Endothelial cell of umbilical vein (primary cell): ENCODE measurements around the gene EHD1. TPM values are rescaled to one million over a fixed set of nuclear protein-coding genes. Genes with fewer than 3 reads are reported as not detected.

Source experiments
- BruUV-seq: library from RNA; stranded (reverse); fragments of 400-500 nt; replicated peaks from 2 replicates; lab custom pipeline; 2021; lab: Mats Ljungman, UMichigan
- CTCF ChIA-PET: fragments of 300-600, 350-600 bp; sonication (Branson Sonifier 250); formaldehyde crosslinking; loops from one replicate; lab custom pipeline; 2021; ENCODE audit warnings: antibody characterized with exemption, inconsistent platforms; lab: Charles Lee
- POLR2A ChIA-PET: fragments of 300-600, 350-600 bp; sonication (Branson Sonifier 250); formaldehyde crosslinking; loops from one replicate; lab custom pipeline; 2021; ENCODE audit warnings: antibody characterized with exemption, inconsistent platforms; lab: Charles Lee
- DNase-seq: peaks from one replicate; pipeline ENCODE4 v3.0.0-alpha.2; 2011; ENCODE audit warnings: low read depth, low spot score
- FAIRE-seq: peaks from 2 replicates; lab custom pipeline; 2011; peaks lifted over from hg19 to GRCh38; lab: Jason Lieb, UNC
- H2AFZ ChIP-seq: 2 replicates; pipeline ENCODE4 v1.6.0; 2012; ENCODE audit warnings: low read depth, low read length, control low read depth, inconsistent platforms
- H3K27ac ChIP-seq: 2 replicates; pipeline ENCODE4 v1.5.1; 2011; ENCODE audit warnings: low read depth, mild to moderate bottlenecking, control low read depth, low read length, moderate library complexity; ENCODE audit not compliant: insufficient read depth
- H3K27me3 ChIP-seq, 2 experiments: 2 replicates each; pipeline versions ENCODE4 v1.6.0 to v1.6.1; 2011; ENCODE audit warnings: low read length in 2 of 2, mixed read lengths in 1 of 2; ENCODE audit not compliant: control insufficient read depth in 2 of 2, insufficient read depth in 2 of 2
- H3K36me3 ChIP-seq, 2 experiments: 2 replicates in 1 of 2; 3 replicates in 1 of 2; pipeline ENCODE4 v1.5.1; 2011; ENCODE audit warnings: low read length in 2 of 2, mild to moderate bottlenecking in 1 of 2, moderate library complexity in 1 of 2; ENCODE audit not compliant: control insufficient read depth in 2 of 2, insufficient read depth in 2 of 2; ENCODE audit errors: extremely low read depth in 1 of 2
- H3K4me1 ChIP-seq: 3 replicates; pipeline ENCODE4 v1.5.1; 2011; ENCODE audit warnings: mild to moderate bottlenecking, low read length; ENCODE audit not compliant: control insufficient read depth, insufficient read depth; ENCODE audit errors: extremely low read depth
- H3K4me2 ChIP-seq: 2 replicates; pipeline ENCODE4 v1.6.1; 2011; ENCODE audit warnings: low read length, control low read depth, mixed read lengths; ENCODE audit not compliant: insufficient read depth
- H3K4me3 ChIP-seq, 3 experiments: fragments of 200-600 bp in 1 of 3; sonication (generic), shearing (Covaris generic) in 1 of 3; replicated peaks in 1 of 3; 2 replicates each; pipeline ENCODE4 v1.5.1; 2011 to 2016; ENCODE audit warnings: control low read depth in 3 of 3, low read length in 3 of 3, mild to moderate bottlenecking in 2 of 3, inconsistent platforms in 1 of 3, low read depth in 1 of 3, moderate library complexity in 1 of 3; ENCODE audit not compliant: insufficient read depth in 1 of 3
- H3K79me2 ChIP-seq: 2 replicates; pipeline ENCODE4 v1.6.0; 2012; ENCODE audit warnings: low read length, inconsistent platforms; ENCODE audit not compliant: control insufficient read depth, insufficient read depth
- H3K9ac ChIP-seq: replicated peaks from 2 replicates; pipeline ENCODE3; 2011; ENCODE audit warnings: low read length, control low read depth; ENCODE audit not compliant: insufficient read depth; ENCODE audit errors: extremely low read depth
- H3K9me1 ChIP-seq: replicated peaks from 3 replicates; pipeline ENCODE4 v1.6.0; 2011; ENCODE audit warnings: mild to moderate bottlenecking, low read length; ENCODE audit not compliant: control insufficient read depth, insufficient read depth; ENCODE audit errors: extremely low read depth
- H3K9me3 ChIP-seq: replicated peaks from 2 replicates; pipeline ENCODE4 v1.5.1; 2012; ENCODE audit warnings: low read length, inconsistent platforms; ENCODE audit not compliant: control insufficient read depth, insufficient read depth
- H4K20me1 ChIP-seq: replicated peaks from 2 replicates; pipeline ENCODE3; 2011; ENCODE audit warnings: mild to moderate bottlenecking, low read length; ENCODE audit not compliant: control insufficient read depth, insufficient read depth; ENCODE audit errors: extremely low read depth
- MYC ChIP-seq: IDR thresholded peaks from one replicate; pipeline ENCODE4 v1.6.1; 2011; ENCODE audit warnings: mild to moderate bottlenecking, low read depth, low read length
- POLR2A ChIP-seq: IDR thresholded peaks from 2 replicates; pipeline ENCODE4 v1.6.1; 2012; ENCODE audit warnings: low read depth, mild to moderate bottlenecking, control low read depth, low read length
- POLR2AphosphoS5 ChIP-seq: IDR thresholded peaks from 2 replicates; pipeline ENCODE4 v1.6.1; 2012; ENCODE audit warnings: low read depth, mild to moderate bottlenecking, control low read depth, low read length, moderate library complexity; ENCODE audit not compliant: insufficient read depth
- dilution Hi-C: fragments of 300-500 bp; cut with MboI; formaldehyde crosslinking; loops from one replicate; pipeline ENCODE4 v1.15.0; 2019; ENCODE audit warnings: low sequenced_read_pairs; ENCODE audit not compliant: extremely low pct_ligation_motif_present
- intact Hi-C: fragments of 100-400 bp; cut with micrococcal nuclease; formaldehyde crosslinking; loops from one replicate; pipeline ENCODE4 v1.10.0; 2022
- polyA plus RNA-seq, 4 experiments: library from polyadenylated mRNA; depleted of rRNA in 3 of 4; stranded (reverse) in 3 of 4; unstranded in 1 of 4; fragments of >200 nt; gene quantifications; 2 replicates each; pipeline versions ENCODE4 v1.2.1 to v1.2.3, GENCODE V29; 2011 to 2012; ENCODE audit warnings: missing spikeins in 1 of 4
- total RNA-seq: library from RNA; stranded (reverse); gene quantifications from 2 replicates; pipeline ENCODE4 v1.2.3, GENCODE V29; 2021
- TF ChIP-seq, protein P1 (sequence below), 2 donors: IDR thresholded peaks; 1 replicate in 1 of 2; 2 replicates in 1 of 2; pipeline ENCODE4 v1.5.1; 2011; ENCODE audit warnings: low read length in 2 of 2, mild to moderate bottlenecking in 2 of 2, moderate library complexity in 2 of 2, control low read depth in 1 of 2, inconsistent platforms in 1 of 2, low read depth in 1 of 2; ENCODE audit not compliant: insufficient read depth in 1 of 2; ENCODE audit errors: extremely low read depth in 1 of 2

The EHD1 gene
- total and polyA plus RNA-seq, 2 donors (not counting 3 experiments of a cell fraction or from before 2014, with no cell fraction given): 109 to 136 TPM

DNA sequence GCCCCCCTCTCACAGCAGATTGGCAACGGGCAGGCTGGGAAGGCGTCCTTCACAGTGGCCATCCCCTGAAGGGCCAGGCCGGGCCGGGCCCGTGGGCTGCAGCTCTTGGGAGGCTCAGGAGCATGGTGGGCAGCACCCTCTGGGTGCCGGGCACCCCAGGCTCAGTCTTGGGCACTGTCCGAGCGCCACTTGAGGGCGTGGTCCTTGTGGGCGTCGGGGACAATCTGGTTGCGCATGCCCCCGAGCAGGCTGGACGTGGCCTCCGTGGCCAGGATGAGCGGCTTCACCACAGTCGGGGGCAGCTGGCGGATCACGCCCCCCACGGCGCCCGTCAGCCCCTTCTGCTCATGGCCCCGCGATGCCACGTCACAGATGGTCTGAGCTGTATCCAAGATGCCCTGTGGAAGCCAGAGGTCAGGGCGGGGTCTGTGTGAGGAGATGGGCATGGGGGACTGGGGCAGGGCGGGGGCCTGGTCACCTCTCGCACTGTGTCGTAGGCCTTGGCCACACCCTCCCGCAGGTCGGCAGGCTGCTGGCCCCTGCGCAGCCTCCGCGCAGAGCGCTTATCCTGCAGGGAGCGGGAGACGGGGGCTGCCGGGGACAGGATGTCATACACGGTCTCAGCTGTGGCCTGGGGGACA is 16.5 kb upstream of the EHD1 start:
- Histone ChIP-seq H3K4me1 (no peaks in the 10 kb centered on the region), H3K4me2 (no peak overlapping the region), H4K20me1 (no peaks in the 10 kb centered on the region), H3K4me3 (no peak overlapping the region), H3K79me2 (no peaks in the 10 kb centered on the region), H3K9me3 (no peaks in the 10 kb centered on the region), H3K9me1 (no peaks in the 10 kb centered on the region), H3K9ac (no peak overlapping the region), H3K27ac (no peak overlapping the region), H2AFZ (no peak overlapping the region), H3K27me3 (no peaks in the 10 kb centered on the region), H3K36me3 (peaks cover 0 to 17% of the 10 kb centered on the region in 2 experiments)
- intact Hi-C loops: loop anchor here (1.0 kb wide), 2 partner anchors 48 to 118 kb away; no protein-coding TSS in a partner anchor
- POLR2A ChIA-PET: no interaction called here
- CTCF ChIA-PET: interaction anchor here (1.0 to 9.4 kb wide), 4 partner anchors 10 to 82 kb away, joined by 3 to 168 read pairs (median 3); partner anchors contain the start of gene CDC42BPG
- FAIRE-seq (no peak), DNase-seq (no peak)
- TF ChIP-seq POLR2A (no peak), MYC (no peak), POLR2AphosphoS5 (no peak)
- dilution Hi-C loops: loop anchor here (10.0 kb wide), 1 partner anchor 50 kb away; the partner anchor contains the start of gene CDC42BPG
- no TSS peak for BruUV-seq

DNA sequence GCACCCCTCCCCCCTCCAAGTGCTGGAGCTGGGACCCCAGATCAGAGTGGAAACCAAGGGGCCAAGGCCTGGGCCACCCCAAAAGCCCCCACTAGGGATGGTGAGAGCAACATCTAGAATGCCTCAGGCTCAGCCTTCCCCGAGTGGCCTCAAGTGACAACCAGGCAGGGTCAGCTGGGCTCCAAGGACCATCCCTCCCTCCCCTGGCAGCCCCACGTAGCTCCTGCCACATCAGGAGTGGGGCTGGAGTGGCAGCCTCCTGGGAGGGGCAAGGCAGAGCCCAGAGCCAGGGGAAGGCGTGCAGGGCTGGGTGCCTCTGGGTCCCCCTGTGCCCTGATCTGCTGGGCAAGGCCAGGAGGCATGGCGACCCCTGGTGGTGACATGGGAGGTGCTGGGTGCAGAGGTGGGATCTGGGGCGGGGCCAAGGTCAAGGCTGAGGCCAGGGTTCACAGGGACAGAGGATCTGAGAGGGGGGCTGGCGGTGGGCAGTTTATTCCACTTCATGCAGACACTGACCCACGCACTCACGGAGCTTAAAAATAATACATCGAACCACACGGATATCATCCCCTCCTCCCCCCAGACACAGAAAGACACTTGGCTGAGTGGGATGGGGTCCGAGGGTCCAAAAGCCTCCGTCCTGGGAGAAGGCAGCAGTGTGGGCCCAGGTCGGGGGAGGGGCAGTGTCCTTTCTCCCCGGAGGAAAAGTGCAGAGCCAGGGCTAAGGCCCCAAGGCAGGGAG is 15.8 kb upstream of the EHD1 start:
- Histone ChIP-seq H3K27me3 (no peaks in the 10 kb centered on the region), H4K20me1 (no peaks in the 10 kb centered on the region), H3K79me2 (no peaks in the 10 kb centered on the region), H3K9ac (no peak overlapping the region), H3K36me3 (peaks cover 0 to 16% of the 10 kb centered on the region in 2 experiments), H3K4me2 (no peak overlapping the region), H3K27ac (no peak overlapping the region), H3K4me3 (no peak overlapping the region), H2AFZ (no peak overlapping the region), H3K4me1 (no peaks in the 10 kb centered on the region), H3K9me3 (no peaks in the 10 kb centered on the region), H3K9me1 (no peaks in the 10 kb centered on the region)
- FAIRE-seq: peak; percentile 35
- BruUV-seq: no TSS peak
- no peak for TF ChIP-seq POLR2A
- TF ChIP-seq, protein P1, sequence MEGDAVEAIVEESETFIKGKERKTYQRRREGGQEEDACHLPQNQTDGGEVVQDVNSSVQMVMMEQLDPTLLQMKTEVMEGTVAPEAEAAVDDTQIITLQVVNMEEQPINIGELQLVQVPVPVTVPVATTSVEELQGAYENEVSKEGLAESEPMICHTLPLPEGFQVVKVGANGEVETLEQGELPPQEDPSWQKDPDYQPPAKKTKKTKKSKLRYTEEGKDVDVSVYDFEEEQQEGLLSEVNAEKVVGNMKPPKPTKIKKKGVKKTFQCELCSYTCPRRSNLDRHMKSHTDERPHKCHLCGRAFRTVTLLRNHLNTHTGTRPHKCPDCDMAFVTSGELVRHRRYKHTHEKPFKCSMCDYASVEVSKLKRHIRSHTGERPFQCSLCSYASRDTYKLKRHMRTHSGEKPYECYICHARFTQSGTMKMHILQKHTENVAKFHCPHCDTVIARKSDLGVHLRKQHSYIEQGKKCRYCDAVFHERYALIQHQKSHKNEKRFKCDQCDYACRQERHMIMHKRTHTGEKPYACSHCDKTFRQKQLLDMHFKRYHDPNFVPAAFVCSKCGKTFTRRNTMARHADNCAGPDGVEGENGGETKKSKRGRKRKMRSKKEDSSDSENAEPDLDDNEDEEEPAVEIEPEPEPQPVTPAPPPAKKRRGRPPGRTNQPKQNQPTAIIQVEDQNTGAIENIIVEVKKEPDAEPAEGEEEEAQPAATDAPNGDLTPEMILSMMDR (IDR thresholded peaks at IDR 0.05; ENCODE audit: extremely low read depth in 1 of 2, insufficient read depth in 1 of 2, low read depth in 1 of 2, low read length in 2 of 2): peak; percentile 93 to 95
- ChIA-PET CTCF (interaction anchor here (0.7 to 9.4 kb wide), 8 partner anchors 9 to 81 kb away, joined by 3 to 168 read pairs (median 3); partner anchors contain the start of gene CDC42BPG), POLR2A (no interaction called here)
- dilution Hi-C loops (loop anchor here (10.0 kb wide), 1 partner anchor 49 kb away; the partner anchor contains the start of gene CDC42BPG), intact Hi-C loops (loop anchor here (1.0 kb wide), 2 partner anchors 47 to 117 kb away; no protein-coding TSS in a partner anchor)
- DNase-seq: peak; percentile 44
